ENCODE results near the gene MYOF. TPM values are rescaled to one million over a fixed set of nuclear protein-coding genes. Genes with fewer than 3 reads are reported as not detected.
A peak's percentile ranks its signal among the peaks of the same experiment; 100 is the strongest.

Gene MYOF
- total and polyA plus RNA-seq, 10 of the 15 experiments (the other 5 are each of a cell fraction or from before 2014, with no cell fraction given): 0.02 to 0.59 (median 0.17) TPM

DNA sequence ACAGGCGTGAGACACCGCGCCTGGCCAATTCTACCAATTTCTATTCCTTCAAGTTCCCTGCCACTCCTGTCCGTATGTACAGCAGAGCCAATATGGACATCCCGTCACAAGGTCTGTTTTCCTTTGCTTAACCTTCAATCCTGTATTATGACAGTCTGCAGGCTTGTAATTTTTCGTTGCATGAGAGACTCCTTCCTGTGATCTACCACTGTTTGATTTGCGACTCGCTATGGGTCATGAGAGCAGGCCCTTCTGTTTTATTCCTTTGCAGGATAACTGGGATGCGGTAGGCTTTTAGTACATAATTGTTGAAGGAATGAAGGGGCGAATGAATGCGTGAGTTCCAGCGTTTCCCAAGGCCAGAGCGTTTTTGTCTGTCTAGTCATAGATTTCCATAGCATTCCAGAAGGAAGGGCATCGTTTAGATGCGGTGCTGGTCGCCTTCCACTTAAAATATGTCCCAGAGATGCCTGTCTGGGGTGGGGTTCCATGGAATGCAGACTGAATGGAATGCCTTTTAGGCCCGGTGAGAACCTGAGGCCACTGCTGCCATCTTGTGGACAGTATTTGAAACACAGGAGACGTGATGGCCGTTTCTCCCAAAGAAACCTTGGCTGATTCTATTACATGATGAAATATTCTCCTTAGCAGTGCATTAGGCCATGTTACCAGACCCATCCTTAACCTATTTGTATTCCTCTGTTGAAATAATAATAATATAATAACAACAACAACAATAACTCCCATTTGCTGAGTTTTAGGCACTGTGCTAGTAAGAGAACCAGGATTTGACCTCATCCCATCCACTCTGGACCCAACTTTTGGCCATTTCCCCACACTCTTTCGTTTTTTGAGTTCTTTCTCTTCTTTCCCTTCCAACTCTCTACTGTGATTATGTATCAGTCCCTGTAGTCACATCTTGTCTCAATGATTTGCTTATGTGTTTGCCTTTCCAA is 193.2 kb downstream of the MYOF start:
- H2AFZ ChIP-seq (ENCODE audit: control insufficient read depth, low read depth, low read length): no peak overlapping the region
- H3K36me3 ChIP-seq (ENCODE audit: control insufficient read depth in 2 of 2, insufficient read depth in 2 of 2, low read length in 1 of 2): no peaks in the 10 kb centered on the region
- H3K79me2 ChIP-seq (ENCODE audit: control insufficient read depth, insufficient read depth, low read length): no peaks in the 10 kb centered on the region
- H3K9ac ChIP-seq (ENCODE audit: control insufficient read depth, insufficient read depth, low read length): no peak overlapping the region
- no peaks in the 10 kb centered on the region for H4K20me1 ChIP-seq (ENCODE audit: control insufficient read depth, insufficient read depth)
- no TSS peak for BruUV-seq (replicated peaks)
- H3K9me3 ChIP-seq (replicated peaks; ENCODE audit: control insufficient read depth, insufficient read depth, low read length): no peaks in the 10 kb centered on the region
- no peak overlapping the region for H3K27ac ChIP-seq (ENCODE audit: control insufficient read depth, insufficient read depth)
- FAIRE-seq (peak; percentile 88), DNase-seq (ENCODE audit: low read depth, low spot score) (no peak), ATAC-seq (peak; percentile 70)
- RAD21 ChIA-PET (ENCODE audit: unreplicated experiment): interaction anchor here (1.3 to 2.8 kb wide), 3 partner anchors 173 to 209 kb away, joined by 3 to 14 read pairs (median 9); no protein-coding TSS in a partner anchor
- no peak overlapping the region for H3K4me2 ChIP-seq (ENCODE audit: control insufficient read depth, insufficient read depth)
- POLR2A ChIA-PET: no interaction called here
- in situ Hi-C loops (cut with MboI) (no loop called here), intact Hi-C loops (cut with micrococcal nuclease; ENCODE audit: unreplicated experiment) (loop anchor here (1.0 to 5.0 kb wide), 4 partner anchors 63 to 209 kb away; no protein-coding TSS in a partner anchor)
- CTCF ChIA-PET: interaction anchor here (0.7 to 4.4 kb wide), 8 partner anchors 31 to 372 kb away, joined by 3 to 39 read pairs (median 5); no protein-coding TSS in a partner anchor
- no peaks in the 10 kb centered on the region for H3K4me1 ChIP-seq (ENCODE audit: control insufficient read depth, insufficient read depth, low read length)
- no peak overlapping the region for H3K4me3 ChIP-seq
- SMC1A ChIA-PET (ENCODE audit: uncharacterized antibody, unreplicated experiment): interaction anchor here (0.6 to 1.9 kb wide), 5 partner anchors 62 to 283 kb away, joined by 3 to 9 read pairs (median 4); no protein-coding TSS in a partner anchor
- 35% methylated on average over 20 of the region's 20 CpGs for WGBS (ENCODE audit: insufficient coverage, insufficient replicate concordance, low lambda C conversion rate, missing lambda C conversion rate)
- 0 out of 4 replicates have a peak, but pooled peaks cover 0 to 2% of the 10 kb centered on the region in 2 experiments for H3K27me3 ChIP-seq (replicated peaks in 1 of 2; ENCODE audit: control insufficient read depth in 2 of 2, insufficient read depth in 2 of 2, low read length in 1 of 2)
- TF ChIP-seq SREBF2 (IDR thresholded peaks at IDR 0.05; ENCODE audit: low read length): no peak
- no peak for TF ChIP-seq WRNIP1 (IDR thresholded peaks at IDR 0.05; ENCODE audit: borderline replicate concordance, low read depth, low read length)
- TF ChIP-seq JUNB (IDR thresholded peaks at IDR 0.05): no peak
- TF ChIP-seq POLR2A (IDR thresholded peaks at IDR 0.05; ENCODE audit: low read depth, low read length): no peak
- TF ChIP-seq, protein P1, sequence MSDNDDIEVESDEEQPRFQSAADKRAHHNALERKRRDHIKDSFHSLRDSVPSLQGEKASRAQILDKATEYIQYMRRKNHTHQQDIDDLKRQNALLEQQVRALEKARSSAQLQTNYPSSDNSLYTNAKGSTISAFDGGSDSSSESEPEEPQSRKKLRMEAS (IDR thresholded peaks at IDR 0.05; ENCODE audit: low read depth, low read length): no peak
- TF ChIP-seq SPI1 (IDR thresholded peaks at IDR 0.05; ENCODE audit: borderline replicate concordance, insufficient read depth, low read depth, low read length): no peak
- TF ChIP-seq MXI1 (IDR thresholded peaks at IDR 0.05; ENCODE audit: low read depth, low read length): no peak
- TF ChIP-seq TBL1XR1 (IDR thresholded peaks at IDR 0.05; ENCODE audit: low read depth, low read length): no peak
- TF ChIP-seq, protein P2, sequence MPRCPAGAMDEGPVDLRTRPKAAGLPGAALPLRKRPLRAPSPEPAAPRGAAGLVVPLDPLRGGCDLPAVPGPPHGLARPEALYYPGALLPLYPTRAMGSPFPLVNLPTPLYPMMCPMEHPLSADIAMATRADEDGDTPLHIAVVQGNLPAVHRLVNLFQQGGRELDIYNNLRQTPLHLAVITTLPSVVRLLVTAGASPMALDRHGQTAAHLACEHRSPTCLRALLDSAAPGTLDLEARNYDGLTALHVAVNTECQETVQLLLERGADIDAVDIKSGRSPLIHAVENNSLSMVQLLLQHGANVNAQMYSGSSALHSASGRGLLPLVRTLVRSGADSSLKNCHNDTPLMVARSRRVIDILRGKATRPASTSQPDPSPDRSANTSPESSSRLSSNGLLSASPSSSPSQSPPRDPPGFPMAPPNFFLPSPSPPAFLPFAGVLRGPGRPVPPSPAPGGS (IDR thresholded peaks at IDR 0.05; ENCODE audit: borderline replicate concordance, insufficient read depth, low read depth, low read length, poor library complexity, severe bottlenecking): no peak
- no peak for TF ChIP-seq CBX5 (IDR thresholded peaks at IDR 0.05; ENCODE audit: low read depth)
- TF ChIP-seq, protein P3, sequence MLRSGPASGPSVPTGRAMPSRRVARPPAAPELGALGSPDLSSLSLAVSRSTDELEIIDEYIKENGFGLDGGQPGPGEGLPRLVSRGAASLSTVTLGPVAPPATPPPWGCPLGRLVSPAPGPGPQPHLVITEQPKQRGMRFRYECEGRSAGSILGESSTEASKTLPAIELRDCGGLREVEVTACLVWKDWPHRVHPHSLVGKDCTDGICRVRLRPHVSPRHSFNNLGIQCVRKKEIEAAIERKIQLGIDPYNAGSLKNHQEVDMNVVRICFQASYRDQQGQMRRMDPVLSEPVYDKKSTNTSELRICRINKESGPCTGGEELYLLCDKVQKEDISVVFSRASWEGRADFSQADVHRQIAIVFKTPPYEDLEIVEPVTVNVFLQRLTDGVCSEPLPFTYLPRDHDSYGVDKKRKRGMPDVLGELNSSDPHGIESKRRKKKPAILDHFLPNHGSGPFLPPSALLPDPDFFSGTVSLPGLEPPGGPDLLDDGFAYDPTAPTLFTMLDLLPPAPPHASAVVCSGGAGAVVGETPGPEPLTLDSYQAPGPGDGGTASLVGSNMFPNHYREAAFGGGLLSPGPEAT (IDR thresholded peaks at IDR 0.05; ENCODE audit: low read depth): no peak
- TF ChIP-seq, protein P4, sequence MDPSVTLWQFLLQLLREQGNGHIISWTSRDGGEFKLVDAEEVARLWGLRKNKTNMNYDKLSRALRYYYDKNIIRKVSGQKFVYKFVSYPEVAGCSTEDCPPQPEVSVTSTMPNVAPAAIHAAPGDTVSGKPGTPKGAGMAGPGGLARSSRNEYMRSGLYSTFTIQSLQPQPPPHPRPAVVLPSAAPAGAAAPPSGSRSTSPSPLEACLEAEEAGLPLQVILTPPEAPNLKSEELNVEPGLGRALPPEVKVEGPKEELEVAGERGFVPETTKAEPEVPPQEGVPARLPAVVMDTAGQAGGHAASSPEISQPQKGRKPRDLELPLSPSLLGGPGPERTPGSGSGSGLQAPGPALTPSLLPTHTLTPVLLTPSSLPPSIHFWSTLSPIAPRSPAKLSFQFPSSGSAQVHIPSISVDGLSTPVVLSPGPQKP (IDR thresholded peaks at IDR 0.05; ENCODE audit: low read depth, low read length): no peak
- no peak for TF ChIP-seq SIX5 (IDR thresholded peaks at IDR 0.05; ENCODE audit: low read depth, low read length, severe bottlenecking)
- TF ChIP-seq HDGF (IDR thresholded peaks at IDR 0.05): no peak
- TF ChIP-seq IKZF2 (IDR thresholded peaks at IDR 0.05): no peak
- TF ChIP-seq CTCF (IDR thresholded peaks at IDR 0.05 in 2 of 3, conservative IDR thresholded peaks at IDR 0.05 in 1 of 3; ENCODE audit: control insufficient read depth in 2 of 3, extremely low read depth in 1 of 3, insufficient read depth in 1 of 3, low read depth in 3 of 3, low read length in 3 of 3): peak; percentile 61 to 72 (median 70)

Measured in GM12878 (cell line).